NCI-H1417 treated with DMSO at 0.1 percent for 48 hours (cell line): ENCODE measurements around the gene ZBTB7B.

ENCODE experiments used
- DNase-seq: peaks from one replicate; lab custom pipeline; 2025; lab: John Stamatoyannopoulos, UW

Gene ZBTB7B

GRCh38 chr1:155061381-155062150, 59.0 kb downstream of the ZBTB7B start:
- DNase-seq = peak; percentile 41

GRCh38 chr1:155062151-155062686, 59.6 kb downstream of the ZBTB7B start:
- no peak for DNase-seq

- DNase-seq = no peak
These were observed 60.3 kb downstream of the ZBTB7B start for GRCh38 chr1:155062702-155063411.

GRCh38 chr1:155063550-155064110, 61.0 kb downstream of the ZBTB7B start, which contains the start of gene EFNA4:
Gene EFNA4 (plus strand): TSS chr1:155063740. CDS start chr1:155063824, 84 bp downstream.
- DNase-seq = no peak

GRCh38 chr1:155064111-155064831, 61.7 kb downstream of the ZBTB7B start:
- DNase-seq = no peak

- no peak for DNase-seq
These were observed 62.3 kb downstream of the ZBTB7B start for GRCh38 chr1:155064832-155065429.

GRCh38 chr1:155066777-155067176, 64.2 kb downstream of the ZBTB7B start:
- no peak for DNase-seq
